ENCODE measurements around the gene DAAM2. TPM values are rescaled to one million over a fixed set of nuclear protein-coding genes. Genes with fewer than 3 reads are reported as not detected.

The DAAM2 gene
- total and polyA plus RNA-seq, 8 donors, result 9.3 to 78.8 (median 19.3) TPM

DNA sequence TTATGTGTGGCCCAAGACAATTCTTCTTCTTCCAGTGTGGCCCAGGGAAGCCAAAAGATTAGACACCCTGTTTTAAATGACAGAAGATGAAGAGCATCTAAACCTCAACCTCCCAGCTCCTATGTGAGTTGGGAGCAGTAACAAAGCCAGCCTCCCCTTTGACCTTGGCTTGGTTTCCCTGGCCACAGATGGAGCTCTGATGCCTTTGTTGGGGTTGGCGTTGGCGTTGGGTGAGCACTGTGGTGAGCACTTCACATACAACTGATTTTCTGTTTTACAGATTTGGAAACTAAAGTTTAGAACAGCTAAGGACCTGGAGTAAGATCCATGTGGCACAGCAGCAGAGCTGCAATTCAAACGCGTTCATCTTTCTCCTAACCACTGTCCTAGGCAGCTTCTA, 22.1 kb downstream of the DAAM2 start:
- intact Hi-C loops (cut with DNase I; ENCODE audit: low total_unique reads), result no loop called here
- no peaks in the 10 kb centered on the region for H3K27me3 ChIP-seq
- TF ChIP-seq EP300 (IDR thresholded peaks at IDR 0.05) (no peak), POLR2A (IDR thresholded peaks at IDR 0.05) (no peak), POLR2AphosphoS5 (IDR thresholded peaks at IDR 0.05) (no peak)
- TF ChIP-seq, protein P1, sequence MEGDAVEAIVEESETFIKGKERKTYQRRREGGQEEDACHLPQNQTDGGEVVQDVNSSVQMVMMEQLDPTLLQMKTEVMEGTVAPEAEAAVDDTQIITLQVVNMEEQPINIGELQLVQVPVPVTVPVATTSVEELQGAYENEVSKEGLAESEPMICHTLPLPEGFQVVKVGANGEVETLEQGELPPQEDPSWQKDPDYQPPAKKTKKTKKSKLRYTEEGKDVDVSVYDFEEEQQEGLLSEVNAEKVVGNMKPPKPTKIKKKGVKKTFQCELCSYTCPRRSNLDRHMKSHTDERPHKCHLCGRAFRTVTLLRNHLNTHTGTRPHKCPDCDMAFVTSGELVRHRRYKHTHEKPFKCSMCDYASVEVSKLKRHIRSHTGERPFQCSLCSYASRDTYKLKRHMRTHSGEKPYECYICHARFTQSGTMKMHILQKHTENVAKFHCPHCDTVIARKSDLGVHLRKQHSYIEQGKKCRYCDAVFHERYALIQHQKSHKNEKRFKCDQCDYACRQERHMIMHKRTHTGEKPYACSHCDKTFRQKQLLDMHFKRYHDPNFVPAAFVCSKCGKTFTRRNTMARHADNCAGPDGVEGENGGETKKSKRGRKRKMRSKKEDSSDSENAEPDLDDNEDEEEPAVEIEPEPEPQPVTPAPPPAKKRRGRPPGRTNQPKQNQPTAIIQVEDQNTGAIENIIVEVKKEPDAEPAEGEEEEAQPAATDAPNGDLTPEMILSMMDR (IDR thresholded peaks at IDR 0.05), result no peak
- no peaks in the 10 kb centered on the region for H3K9me3 ChIP-seq
- peaks cover 0 to 4% (median 0%) of the 10 kb centered on the region in 4 donors for H3K36me3 ChIP-seq
- WGBS, 5 donors, result 84 to 98% (median 93%) methylated on average over 4 of the region's 4 CpGs
- no peak overlapping the region for H3K4me3 ChIP-seq
- DNase-seq, result no peak
- peak overlapping the region in 3 of 5 donors; percentile 68 to 83 (median 69) for H3K27ac ChIP-seq
- H3K4me1 ChIP-seq, result peaks cover 12 to 65% (median 50%) of the 10 kb centered on the region in 4 donors

DNA sequence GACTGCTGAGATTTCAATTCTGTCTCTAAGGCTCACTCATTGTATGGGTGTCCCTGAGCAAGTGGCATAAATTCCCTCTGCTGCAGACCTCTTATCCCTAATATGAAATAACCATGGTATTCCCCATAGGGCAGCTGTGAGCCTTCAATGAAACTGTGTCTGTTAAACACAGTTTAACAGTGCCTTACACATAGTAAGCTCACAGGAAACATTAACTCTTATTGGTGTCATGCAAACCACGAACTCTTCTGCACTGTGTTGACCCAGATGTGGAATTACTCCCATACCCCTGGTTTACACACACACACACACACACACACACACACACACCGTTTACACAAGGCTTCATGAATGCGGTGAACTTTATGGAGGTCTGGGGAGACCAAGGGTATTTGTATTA, 23.2 kb downstream of the DAAM2 start:
- peaks cover 12 to 75% (median 49%) of the 10 kb centered on the region in 4 donors for H3K4me1 ChIP-seq
- DNase-seq, result no peak
- H3K9me3 ChIP-seq, result no peaks in the 10 kb centered on the region
- intact Hi-C loops (cut with DNase I; ENCODE audit: low total_unique reads), result no loop called here
- WGBS, 5 donors, result 49 to 74% (median 67%) methylated on average over 3 of the region's 3 CpGs
- no peak for TF ChIP-seq EP300 (IDR thresholded peaks at IDR 0.05)
- TF ChIP-seq, protein P1 (IDR thresholded peaks at IDR 0.05), result no peak
- no peak for TF ChIP-seq POLR2A (IDR thresholded peaks at IDR 0.05)
- no peak for TF ChIP-seq POLR2AphosphoS5 (IDR thresholded peaks at IDR 0.05)
- peak overlapping the region in 2 of 5 donors; percentile 74 to 83 for H3K27ac ChIP-seq
- peaks cover 0 to 4% (median 0%) of the 10 kb centered on the region in 4 donors for H3K36me3 ChIP-seq
- no peaks in the 10 kb centered on the region for H3K27me3 ChIP-seq
- no peak overlapping the region for H3K4me3 ChIP-seq

DNA sequence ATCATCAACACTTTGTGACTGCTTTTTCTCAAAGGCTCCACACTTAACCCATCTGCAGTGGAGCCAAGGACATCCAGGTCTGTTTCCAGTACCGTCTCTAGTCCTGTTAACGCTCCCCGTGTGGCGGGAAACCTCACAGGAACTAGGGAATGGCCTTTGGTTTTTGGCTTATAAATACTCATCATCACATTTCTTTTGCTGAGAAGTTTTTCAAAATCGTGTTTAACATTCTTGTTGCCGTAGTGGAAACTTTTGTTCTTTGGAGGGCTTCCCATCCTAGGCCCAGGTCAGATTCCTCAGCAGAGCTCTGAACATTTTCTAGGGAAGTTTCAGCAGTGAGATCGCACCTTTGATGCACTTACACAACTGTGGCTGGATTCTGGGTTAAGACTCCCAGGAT, 24.6 kb downstream of the DAAM2 start:
- Histone ChIP-seq H3K4me1 (peaks cover 10 to 80% (median 49%) of the 10 kb centered on the region in 4 donors), H3K36me3 (peaks cover 0 to 4% (median 0%) of the 10 kb centered on the region in 4 donors), H3K4me3 (no peak overlapping the region), H3K9me3 (no peaks in the 10 kb centered on the region), H3K27ac (peak overlapping the region in 4 of 5 donors; percentile 64 to 86 (median 78)), H3K27me3 (no peaks in the 10 kb centered on the region)
- intact Hi-C loops (cut with DNase I; ENCODE audit: low total_unique reads), result no loop called here
- 74 to 86% (median 77%) methylated on average over 7 of the region's 7 CpGs for WGBS, 5 donors
- no peak for DNase-seq
- peak; percentile 22 for TF ChIP-seq EP300 (IDR thresholded peaks at IDR 0.05)
- no peak for TF ChIP-seq POLR2A (IDR thresholded peaks at IDR 0.05)
- peak in 2 of 3 donors; percentile 23 to 41 for TF ChIP-seq POLR2AphosphoS5 (IDR thresholded peaks at IDR 0.05)

DNA sequence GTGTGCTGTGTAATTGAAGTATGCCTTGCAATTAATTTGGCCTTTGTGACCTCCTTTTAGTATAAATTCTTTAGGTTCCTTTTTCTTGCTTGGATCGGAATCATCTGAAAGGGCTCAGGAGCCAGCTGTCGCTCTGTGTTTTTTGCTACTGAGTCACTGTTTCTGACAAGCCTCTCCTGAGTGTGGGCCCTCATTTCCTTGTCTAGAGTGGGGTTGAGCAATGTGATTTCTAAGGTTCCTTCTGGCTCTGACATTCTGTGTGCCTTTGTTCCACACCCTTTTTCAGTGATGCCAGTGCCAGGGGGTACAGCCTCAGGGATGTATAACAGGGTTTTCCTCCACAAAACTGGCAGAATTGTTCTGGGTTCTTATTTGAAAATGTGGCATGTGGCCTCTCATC, 26.5 kb downstream of the DAAM2 start:
- TF ChIP-seq POLR2A (IDR thresholded peaks at IDR 0.05), result no peak
- TF ChIP-seq, protein P1 (IDR thresholded peaks at IDR 0.05), result no peak
- TF ChIP-seq POLR2AphosphoS5 (IDR thresholded peaks at IDR 0.05), result peak in 1 of 3 donors; percentile 18
- H3K27me3 ChIP-seq, result no peaks in the 10 kb centered on the region
- intact Hi-C loops (cut with DNase I; ENCODE audit: low total_unique reads), result no loop called here

DNA sequence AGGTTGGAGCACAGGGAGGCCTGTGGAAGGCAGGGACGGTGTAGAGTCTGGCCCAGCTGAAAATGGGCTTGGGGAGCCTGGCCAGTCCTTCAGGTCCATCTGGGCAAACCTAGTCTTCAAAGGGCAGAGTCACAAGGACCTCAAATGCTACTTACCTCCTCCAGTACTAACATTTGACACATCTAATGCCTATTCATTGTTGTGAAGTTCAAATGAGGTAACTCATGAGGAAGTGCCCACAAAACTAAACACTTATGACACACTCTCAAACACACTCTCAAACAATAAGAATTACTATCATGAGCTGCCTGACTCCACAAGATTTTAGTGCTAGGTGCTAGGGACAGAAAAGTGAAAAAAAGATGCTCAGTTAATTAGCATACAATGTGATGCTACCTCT, 27.1 kb downstream of the DAAM2 start:
- intact Hi-C loops (cut with DNase I; ENCODE audit: low total_unique reads), result no loop called here
- 50 to 73% (median 67%) methylated on average over 1 of the region's 1 CpG for WGBS, 5 donors
- Histone ChIP-seq H3K4me3 (no peak overlapping the region), H3K36me3 (peaks cover 0 to 4% (median 0%) of the 10 kb centered on the region in 4 donors), H3K27me3 (no peaks in the 10 kb centered on the region), H3K27ac (peak overlapping the region in 4 of 5 donors; percentile 64 to 86 (median 78)), H3K9me3 (no peaks in the 10 kb centered on the region), H3K4me1 (peaks cover 3 to 80% (median 46%) of the 10 kb centered on the region in 4 donors)
- TF ChIP-seq POLR2AphosphoS5 (IDR thresholded peaks at IDR 0.05), result peak in 1 of 3 donors; percentile 2
- TF ChIP-seq POLR2A (IDR thresholded peaks at IDR 0.05), result no peak
- no peak for DNase-seq

More for the DNA sequence above, 26.5 kb downstream of the DAAM2 start:
- Histone ChIP-seq H3K36me3 (peaks cover 0 to 4% (median 0%) of the 10 kb centered on the region in 4 donors), H3K4me1 (peaks cover 3 to 80% (median 41%) of the 10 kb centered on the region in 4 donors), H3K4me3 (no peak overlapping the region), H3K9me3 (no peaks in the 10 kb centered on the region), H3K27ac (peak overlapping the region in 4 of 5 donors; percentile 64 to 86 (median 78))
- DNase-seq, result no peak
- WGBS, 5 donors, result 46 to 91% (median 75%) methylated on average over 2 of the region's 2 CpGs

Data from stomach (tissue), 9 donors.